ENCODE data around the gene NHSL2. TPM values are rescaled to one million over a fixed set of nuclear protein-coding genes. Genes with fewer than 3 reads are reported as not detected.

Gene NHSL2
- total and polyA plus RNA-seq, 2 of the 13 experiments (the other 11 are each of a cell fraction or from before 2014, with no cell fraction given): not detected

DNA sequence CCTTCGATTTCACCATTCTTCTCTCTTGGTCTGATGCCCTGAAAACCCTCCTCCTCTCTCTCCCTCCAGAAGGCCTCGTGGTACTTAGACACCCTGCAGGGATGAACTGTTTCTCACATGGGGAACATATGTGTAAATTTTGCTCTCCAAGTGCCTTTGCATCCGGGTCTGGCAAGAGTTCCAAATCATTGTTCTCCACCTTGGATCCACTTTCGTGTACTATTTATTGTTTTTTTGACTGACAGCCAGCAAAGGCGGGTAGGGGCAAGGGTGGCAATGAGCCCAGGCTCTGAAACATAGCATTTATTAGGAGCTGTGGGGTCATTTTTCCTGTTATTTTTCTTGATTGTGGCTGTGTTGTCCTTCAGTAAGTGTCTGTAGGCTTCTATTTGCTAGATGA is 139.4 kb downstream of the NHSL2 start:
- POLR2A ChIA-PET: no interaction called here
- in situ Hi-C loops (cut with HindIII; ENCODE audit: extremely low pct_ligation_motif_present, low pct_unique_long_range_greater_than_20kb): no loop called here
- no peak for TF ChIP-seq ZNF326 (CRISPR knock-in tag; IDR thresholded peaks at IDR 0.05; ENCODE audit: borderline replicate concordance)
- TF ChIP-seq NRL (CRISPR knock-in tag; IDR thresholded peaks at IDR 0.05; ENCODE audit: borderline replicate concordance): no peak
- no peak for TF ChIP-seq ZKSCAN1 (IDR thresholded peaks at IDR 0.05; ENCODE audit: low read length)
- no peak for TF ChIP-seq NFYC (CRISPR knock-in tag; IDR thresholded peaks at IDR 0.05)
- TF ChIP-seq KLF6 (CRISPR knock-in tag; IDR thresholded peaks at IDR 0.05): no peak
- TF ChIP-seq MAFF (IDR thresholded peaks at IDR 0.05; ENCODE audit: low read depth, low read length): no peak
- TF ChIP-seq HMG20A (CRISPR knock-in tag; IDR thresholded peaks at IDR 0.05; ENCODE audit: borderline replicate concordance): no peak
- TF ChIP-seq SIN3B (IDR thresholded peaks at IDR 0.05; ENCODE audit: low read length): no peak
- TF ChIP-seq ZNF589 (CRISPR knock-in tag; conservative IDR thresholded peaks at IDR 0.05): no peak
- no peak for TF ChIP-seq DR1 (CRISPR knock-in tag; IDR thresholded peaks at IDR 0.05)
- TF ChIP-seq RAD51 (IDR thresholded peaks at IDR 0.05; ENCODE audit: borderline replicate concordance): no peak
- no peak for TF ChIP-seq AHR (CRISPR knock-in tag; IDR thresholded peaks at IDR 0.05)
- TF ChIP-seq ARHGAP35 (CRISPR knock-in tag; IDR thresholded peaks at IDR 0.05; ENCODE audit: borderline replicate concordance): no peak
- TF ChIP-seq KDM5B (CRISPR knock-in tag; IDR thresholded peaks at IDR 0.05; ENCODE audit: borderline replicate concordance): no peak
- TF ChIP-seq, protein P1, sequence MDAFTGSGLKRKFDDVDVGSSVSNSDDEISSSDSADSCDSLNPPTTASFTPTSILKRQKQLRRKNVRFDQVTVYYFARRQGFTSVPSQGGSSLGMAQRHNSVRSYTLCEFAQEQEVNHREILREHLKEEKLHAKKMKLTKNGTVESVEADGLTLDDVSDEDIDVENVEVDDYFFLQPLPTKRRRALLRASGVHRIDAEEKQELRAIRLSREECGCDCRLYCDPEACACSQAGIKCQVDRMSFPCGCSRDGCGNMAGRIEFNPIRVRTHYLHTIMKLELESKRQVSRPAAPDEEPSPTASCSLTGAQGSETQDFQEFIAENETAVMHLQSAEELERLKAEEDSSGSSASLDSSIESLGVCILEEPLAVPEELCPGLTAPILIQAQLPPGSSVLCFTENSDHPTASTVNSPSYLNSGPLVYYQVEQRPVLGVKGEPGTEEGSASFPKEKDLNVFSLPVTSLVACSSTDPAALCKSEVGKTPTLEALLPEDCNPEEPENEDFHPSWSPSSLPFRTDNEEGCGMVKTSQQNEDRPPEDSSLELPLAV (CRISPR knock-in tag; conservative IDR thresholded peaks at IDR 0.05; ENCODE audit: low read depth): no peak
- TF ChIP-seq, protein P2, sequence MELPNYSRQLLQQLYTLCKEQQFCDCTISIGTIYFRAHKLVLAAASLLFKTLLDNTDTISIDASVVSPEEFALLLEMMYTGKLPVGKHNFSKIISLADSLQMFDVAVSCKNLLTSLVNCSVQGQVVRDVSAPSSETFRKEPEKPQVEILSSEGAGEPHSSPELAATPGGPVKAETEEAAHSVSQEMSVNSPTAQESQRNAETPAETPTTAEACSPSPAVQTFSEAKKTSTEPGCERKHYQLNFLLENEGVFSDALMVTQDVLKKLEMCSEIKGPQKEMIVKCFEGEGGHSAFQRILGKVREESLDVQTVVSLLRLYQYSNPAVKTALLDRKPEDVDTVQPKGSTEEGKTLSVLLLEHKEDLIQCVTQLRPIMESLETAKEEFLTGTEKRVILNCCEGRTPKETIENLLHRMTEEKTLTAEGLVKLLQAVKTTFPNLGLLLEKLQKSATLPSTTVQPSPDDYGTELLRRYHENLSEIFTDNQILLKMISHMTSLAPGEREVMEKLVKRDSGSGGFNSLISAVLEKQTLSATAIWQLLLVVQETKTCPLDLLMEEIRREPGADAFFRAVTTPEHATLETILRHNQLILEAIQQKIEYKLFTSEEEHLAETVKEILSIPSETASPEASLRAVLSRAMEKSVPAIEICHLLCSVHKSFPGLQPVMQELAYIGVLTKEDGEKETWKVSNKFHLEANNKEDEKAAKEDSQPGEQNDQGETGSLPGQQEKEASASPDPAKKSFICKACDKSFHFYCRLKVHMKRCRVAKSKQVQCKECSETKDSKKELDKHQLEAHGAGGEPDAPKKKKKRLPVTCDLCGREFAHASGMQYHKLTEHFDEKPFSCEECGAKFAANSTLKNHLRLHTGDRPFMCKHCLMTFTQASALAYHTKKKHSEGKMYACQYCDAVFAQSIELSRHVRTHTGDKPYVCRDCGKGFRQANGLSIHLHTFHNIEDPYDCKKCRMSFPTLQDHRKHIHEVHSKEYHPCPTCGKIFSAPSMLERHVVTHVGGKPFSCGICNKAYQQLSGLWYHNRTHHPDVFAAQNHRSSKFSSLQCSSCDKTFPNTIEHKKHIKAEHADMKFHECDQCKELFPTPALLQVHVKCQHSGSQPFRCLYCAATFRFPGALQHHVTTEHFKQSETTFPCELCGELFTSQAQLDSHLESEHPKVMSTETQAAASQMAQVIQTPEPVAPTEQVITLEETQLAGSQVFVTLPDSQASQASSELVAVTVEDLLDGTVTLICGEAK (IDR thresholded peaks at IDR 0.05): no peak
- TF ChIP-seq, protein P2 (CRISPR knock-in tag; IDR thresholded peaks at IDR 0.05): no peak

More for the DNA sequence above, 139.4 kb downstream of the NHSL2 start:
- CTCF ChIA-PET (ENCODE audit: low intra/inter-chr PET ratio, low total read pairs): no interaction called here
- H2AFZ ChIP-seq (ENCODE audit: low read length): no peak overlapping the region
- H3K27me3 ChIP-seq (ENCODE audit: control insufficient read depth in 1 of 2, insufficient read depth in 2 of 2, low read length in 2 of 2): no peaks in the 10 kb centered on the region
- H3K36me3 ChIP-seq (replicated peaks in 1 of 2; ENCODE audit: control insufficient read depth in 1 of 2, insufficient read depth in 2 of 2, low read length in 2 of 2): no peaks in the 10 kb centered on the region
- no peaks in the 10 kb centered on the region for H3K9me3 ChIP-seq (ENCODE audit: low read length)
- no peak for ATAC-seq
- H3K4me2 ChIP-seq (ENCODE audit: low read depth, low read length): no peak overlapping the region
- BruUV-seq (replicated peaks): no TSS peak
- no peak overlapping the region for H3K9ac ChIP-seq (ENCODE audit: insufficient read depth, low read depth, low read length)
- H3K79me2 ChIP-seq (ENCODE audit: insufficient read depth, low read length): no peaks in the 10 kb centered on the region
- WGBS (ENCODE audit: low lambda C conversion rate): 3% methylated on average over 5 of the region's 5 CpGs
- H3K4me1 ChIP-seq (ENCODE audit: insufficient read depth, low read length): no peaks in the 10 kb centered on the region
- no peak for FAIRE-seq
- H4K20me1 ChIP-seq (ENCODE audit: insufficient read depth, low read length): no peaks in the 10 kb centered on the region
- H3K27ac ChIP-seq (ENCODE audit: extremely low read length, insufficient read depth, low read length): no peak overlapping the region
- H3K4me3 ChIP-seq (replicated peaks in 1 of 3; ENCODE audit: insufficient read depth in 1 of 3, low read depth in 2 of 3, low read length in 3 of 3): no peak overlapping the region
- DNase-seq (ENCODE audit: low spot score): no peak
- intact Hi-C loops (cut with micrococcal nuclease; ENCODE audit: unreplicated experiment): no loop called here

All from HepG2 (cell line).